AML-193 (cell line): ENCODE measurements around the gene BROX.
"Not testable (repeated sequence)": the region's sequence is repeated elsewhere in the genome, so short reads cannot be mapped to it uniquely, and the experiment has no call there.

Experiments
- DNase-seq, 2 experiments: peaks; one replicate each; lab custom pipeline; 2025; lab: John Stamatoyannopoulos, UW

The BROX gene, protein sequence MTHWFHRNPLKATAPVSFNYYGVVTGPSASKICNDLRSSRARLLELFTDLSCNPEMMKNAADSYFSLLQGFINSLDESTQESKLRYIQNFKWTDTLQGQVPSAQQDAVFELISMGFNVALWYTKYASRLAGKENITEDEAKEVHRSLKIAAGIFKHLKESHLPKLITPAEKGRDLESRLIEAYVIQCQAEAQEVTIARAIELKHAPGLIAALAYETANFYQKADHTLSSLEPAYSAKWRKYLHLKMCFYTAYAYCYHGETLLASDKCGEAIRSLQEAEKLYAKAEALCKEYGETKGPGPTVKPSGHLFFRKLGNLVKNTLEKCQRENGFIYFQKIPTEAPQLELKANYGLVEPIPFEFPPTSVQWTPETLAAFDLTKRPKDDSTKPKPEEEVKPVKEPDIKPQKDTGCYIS

DNA sequence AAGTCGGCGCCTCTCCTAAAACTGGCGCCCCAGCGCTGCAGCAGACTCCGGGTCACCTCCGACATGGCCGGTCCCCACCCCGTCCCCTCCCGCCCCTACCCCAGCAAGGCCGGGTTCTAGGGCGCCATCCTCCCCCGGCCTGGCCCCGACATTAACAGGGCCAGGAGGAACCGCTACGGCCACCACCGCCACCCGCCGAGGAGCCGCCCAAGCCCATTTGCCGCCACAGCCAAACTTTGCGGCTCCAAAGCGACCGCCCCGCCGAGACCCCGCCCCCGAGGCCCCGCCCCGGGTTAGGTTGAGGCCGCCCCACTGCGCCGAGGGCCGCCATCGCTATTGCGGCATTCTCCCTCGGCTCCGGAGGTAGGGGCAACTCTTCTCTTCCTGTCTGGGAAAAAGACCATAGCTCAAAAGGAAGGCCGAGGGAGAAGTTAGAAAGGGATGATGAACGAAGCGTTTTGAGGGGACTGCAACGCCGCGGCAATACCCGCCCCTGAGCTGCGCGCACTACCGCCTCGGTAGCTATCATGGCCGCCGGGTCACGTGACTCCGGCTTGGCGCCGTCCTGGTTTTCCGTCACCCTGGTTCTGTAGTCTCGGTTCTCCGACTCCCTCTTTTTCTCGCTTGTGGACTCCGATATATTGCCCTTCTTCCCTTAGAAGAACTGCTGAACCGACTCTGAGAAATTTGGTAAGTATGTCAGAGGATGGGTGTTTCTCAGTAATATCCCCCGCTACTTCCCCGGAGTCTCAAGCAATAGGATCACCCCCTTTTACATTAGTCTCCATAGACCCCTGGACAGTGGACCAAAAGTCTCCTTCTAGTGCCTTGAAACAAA lies at the start of gene BROX, which contains the start of gene AIDA:
Gene BROX, plus strand, starts transcription at position 312 of the 838 bp plus-strand sequence. CDS start 3,136 bp downstream, outside the sequence.
Gene AIDA, minus strand, starts transcription at position 239 of the 838 bp plus-strand sequence. Its CDS starts 174 bp downstream, at position 65.
- DNase-seq, result peak; percentile 60 to 69

- no peak for DNase-seq
These were observed 48.9 kb upstream of the BROX start for GRCh38 chr1:222663431-222663934.

GRCh38 chr1:222665964-222666363 lies 46.4 kb upstream of the BROX start:
- no peak for DNase-seq

- not testable (repeated sequence) for DNase-seq
These were observed 44.2 kb upstream of the BROX start for GRCh38 chr1:222668184-222668583.

DNA sequence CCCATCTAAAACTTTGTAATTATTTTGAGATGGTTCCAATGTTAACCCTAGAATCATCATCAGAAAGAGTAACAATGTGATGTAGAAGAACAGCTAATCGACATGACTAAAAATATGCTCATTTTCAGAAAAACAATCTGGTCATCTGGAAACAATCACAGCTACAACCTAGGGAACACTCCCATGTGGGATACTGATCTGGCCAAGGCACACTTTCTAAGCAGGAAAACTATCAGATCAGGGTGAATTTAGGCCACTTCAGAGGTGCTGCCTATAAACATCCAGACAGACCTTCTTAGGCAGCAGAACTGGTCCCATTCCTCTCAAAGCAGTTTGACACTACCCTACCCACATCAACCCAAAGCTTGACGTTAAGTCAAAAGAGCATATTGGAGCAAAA lies 43.3 kb upstream of the BROX start:
- not testable (repeated sequence) for DNase-seq

GRCh38 chr1:222670110-222670509 lies 42.3 kb upstream of the BROX start:
- no peak for DNase-seq

DNA sequence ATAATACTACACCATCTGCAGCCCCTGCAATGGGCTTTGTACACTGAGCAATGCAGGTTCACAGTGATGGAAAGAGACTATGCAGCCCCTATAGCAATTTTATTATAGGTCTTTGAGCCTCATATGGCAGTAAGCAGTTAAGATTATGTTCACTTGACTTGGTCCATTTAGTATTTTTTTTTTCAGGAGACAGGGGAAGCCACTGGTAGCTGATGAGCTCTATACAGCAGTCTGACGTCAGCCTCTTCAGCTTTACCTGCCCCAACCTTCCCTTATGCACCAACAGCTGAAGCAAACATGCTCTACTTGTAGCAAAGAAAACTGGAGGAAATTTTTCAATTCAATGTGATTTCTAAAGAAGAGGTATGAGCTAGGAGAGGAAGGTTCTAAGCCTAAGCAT lies 32.3 kb upstream of the BROX start:
- no peak for DNase-seq

GRCh38 chr1:222691016-222691415 lies 21.3 kb upstream of the BROX start:
- DNase-seq, result no peak

- DNase-seq, result no peak
These were observed 17.4 kb upstream of the BROX start for GRCh38 chr1:222694927-222695326.

DNA sequence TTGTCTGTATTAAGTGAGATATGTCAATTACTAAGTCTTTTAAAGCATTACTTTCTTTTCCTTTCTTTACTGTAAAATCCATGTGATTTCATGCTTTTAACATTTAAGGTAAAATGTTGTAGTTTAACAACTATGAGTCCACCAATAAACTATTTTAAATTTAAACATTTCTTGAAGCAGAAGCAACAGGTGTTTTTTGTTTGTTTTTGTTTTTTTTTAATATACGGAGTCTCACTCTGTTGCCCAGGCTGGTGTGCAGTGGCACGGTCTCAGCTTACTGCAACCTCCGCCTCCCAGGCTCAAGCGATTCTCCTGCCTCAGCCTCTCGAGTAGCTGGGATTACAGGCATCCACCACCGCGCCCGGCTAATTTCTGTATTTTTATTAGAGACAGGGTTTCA lies 15.6 kb upstream of the BROX start:
- no peak for DNase-seq

DNA sequence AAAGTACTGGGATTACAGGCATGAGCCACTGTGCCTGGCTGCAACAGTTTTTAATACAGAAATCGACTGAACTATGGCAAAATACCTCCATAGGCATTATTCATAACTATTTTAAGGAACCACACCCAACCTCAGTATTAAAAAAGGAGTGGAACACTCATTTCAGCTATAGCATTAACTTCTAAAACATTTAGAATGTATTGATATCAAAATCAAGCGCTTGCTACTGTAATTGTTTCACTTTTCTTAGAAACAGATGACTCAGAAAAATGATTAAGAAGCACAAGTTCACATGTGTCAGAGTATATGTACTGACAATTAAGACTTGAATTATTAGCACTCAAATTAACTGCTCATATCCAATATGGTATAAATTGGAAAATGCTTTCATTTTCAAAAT lies 15.2 kb upstream of the BROX start:
- DNase-seq, result no peak

DNA sequence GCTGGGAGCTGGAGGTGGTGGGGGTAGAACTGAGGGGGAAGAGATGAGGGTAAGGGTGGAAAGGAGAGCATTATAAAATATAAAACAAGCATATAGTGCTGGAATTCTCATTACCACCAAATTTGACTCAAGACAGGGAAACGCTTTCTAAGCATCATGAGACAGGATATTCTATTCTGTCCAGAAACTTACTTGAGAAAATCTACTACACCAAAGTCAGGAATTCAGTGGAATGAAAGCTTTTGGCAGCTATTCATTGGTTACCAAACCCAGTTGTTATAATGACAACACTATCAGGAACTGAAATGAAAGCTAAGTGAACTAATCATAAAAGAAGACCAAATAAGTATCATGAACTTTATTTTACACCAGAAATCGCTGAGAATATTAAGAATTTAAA lies 14.5 kb upstream of the BROX start:
- DNase-seq, result no peak

GRCh38 chr1:222702210-222702609 lies 10.2 kb upstream of the BROX start:
- no peak for DNase-seq

GRCh38 chr1:222704260-222704659 lies 8.1 kb upstream of the BROX start:
- DNase-seq, result no peak

DNA sequence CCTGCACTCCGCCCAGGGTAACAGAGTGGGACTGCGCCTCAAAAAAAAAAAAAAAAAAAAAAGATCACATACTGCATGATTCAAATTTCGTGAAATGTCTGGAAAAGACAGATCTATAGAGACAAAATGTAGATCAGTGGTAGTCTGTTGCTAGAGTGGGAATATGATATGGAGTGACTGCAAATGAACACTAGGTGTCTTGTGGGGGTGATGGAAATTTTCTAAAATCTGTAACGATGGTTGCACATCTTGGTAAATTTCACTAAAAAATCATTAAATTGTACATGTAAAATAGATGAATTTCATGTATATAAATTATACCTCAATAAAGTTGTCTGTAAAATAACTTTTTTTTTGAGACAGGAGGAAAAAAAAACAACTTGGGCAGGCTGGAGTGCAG lies 5.5 kb upstream of the BROX start:
- no peak for DNase-seq

- DNase-seq, result peak in 1 of 2 experiments; percentile 19
These were observed 2.6 kb upstream of the BROX start for GRCh38 chr1:222709700-222710153.

- DNase-seq, result peak; percentile 68 to 75
These were observed 778 bp upstream of the BROX start for GRCh38 chr1:222711319-222712252.

DNA sequence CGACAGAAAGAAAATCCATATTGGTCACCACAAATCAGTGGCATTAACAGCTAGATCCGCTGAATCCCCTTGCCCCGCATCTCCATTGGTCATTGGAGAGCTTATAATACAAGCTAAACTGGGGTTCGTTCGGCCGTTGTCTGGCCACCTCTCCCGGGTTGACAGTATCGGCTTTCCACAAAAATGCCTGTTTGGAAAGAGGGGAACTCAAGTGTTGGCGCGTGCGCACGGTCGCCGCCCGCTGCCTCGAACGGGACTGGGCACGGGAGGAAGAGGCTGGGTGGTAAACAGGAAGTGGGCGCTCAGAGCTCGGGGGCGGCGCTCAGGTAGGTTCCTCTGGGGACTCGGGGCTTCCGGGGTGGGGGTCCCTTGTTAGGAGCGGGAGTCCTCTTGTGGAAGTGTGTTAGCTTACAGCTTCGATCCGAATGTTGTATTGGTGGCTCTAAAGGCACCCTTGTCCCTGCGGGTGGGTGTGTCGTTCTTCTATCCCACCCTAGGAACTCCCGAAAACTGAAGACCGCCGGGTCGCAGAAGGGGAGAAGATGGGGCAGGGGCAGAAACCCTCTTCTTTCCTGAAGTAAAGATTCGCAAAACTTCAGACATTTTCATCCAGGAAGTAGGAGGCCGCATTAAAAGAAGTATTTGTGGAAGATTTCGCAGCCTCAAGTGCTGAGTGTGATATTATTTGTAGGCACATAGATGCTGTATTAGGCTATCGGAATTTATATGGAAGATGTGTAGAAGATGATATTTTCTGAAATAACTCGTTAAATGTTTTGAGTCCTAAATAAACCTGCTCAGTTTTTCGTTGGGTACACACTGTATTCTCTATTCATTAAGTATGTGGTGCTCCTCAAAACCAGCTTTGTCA lies 962 bp downstream of the BROX start:
- peak; percentile 86 to 89 for DNase-seq

DNA sequence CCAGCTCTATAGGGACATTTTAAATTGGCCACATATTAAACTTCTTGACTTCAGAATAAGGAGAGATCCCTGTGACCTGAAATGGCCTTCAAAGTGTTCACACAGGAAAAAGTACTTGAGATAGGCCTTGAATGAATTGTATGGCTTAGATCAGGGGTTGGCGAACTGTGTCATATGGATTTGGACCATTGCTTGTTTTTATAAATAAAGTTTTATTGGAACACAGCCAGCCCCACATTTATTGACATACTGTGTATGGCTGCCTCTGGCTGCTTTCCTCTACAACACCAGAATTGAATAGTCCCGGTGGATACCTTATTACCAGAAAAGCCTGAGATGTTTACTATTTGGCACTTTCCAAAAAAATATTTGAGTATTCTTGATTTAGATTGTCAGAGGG lies 4.0 kb downstream of the BROX start:
- no peak for DNase-seq

DNA sequence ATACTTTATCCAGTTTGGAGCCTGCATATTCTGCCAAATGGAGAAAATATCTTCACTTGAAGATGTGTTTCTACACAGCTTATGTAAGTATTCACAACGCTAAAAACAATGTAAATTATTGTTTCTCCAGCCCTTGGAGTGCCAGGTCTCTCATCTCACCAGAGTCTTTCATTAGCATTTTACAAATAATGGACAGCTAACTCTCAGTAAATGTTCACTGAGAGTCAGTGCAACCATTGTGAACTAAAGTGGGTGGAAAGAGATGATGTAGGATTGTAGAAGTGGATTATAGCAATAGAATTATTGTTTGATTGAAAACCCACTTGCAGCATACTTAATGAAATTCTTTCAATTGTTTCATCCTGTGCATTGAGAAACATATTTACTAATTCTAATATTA lies 16.4 kb downstream of the BROX start:
- DNase-seq, result no peak
